H1 (cell line): Measurements from ENCODE around the gene RHOBTB1. TPM values are rescaled to one million over a fixed set of nuclear protein-coding genes. Genes with fewer than 3 reads are reported as not detected.

Source experiments
- CTCF ChIA-PET: fragments of 300-600 bp; sonication (Branson Sonifier 250); formaldehyde crosslinking; loops from one replicate; lab custom pipeline; 2021; ENCODE audit not compliant: partially characterized antibody; lab: Charles Lee
- POLR2A ChIA-PET: fragments of 300-600 bp; sonication (Branson Sonifier 250); formaldehyde crosslinking; loops from one replicate; lab custom pipeline; 2021; ENCODE audit warnings: inconsistent platforms; ENCODE audit not compliant: partially characterized antibody; lab: Charles Lee
- DNase-seq, 2 experiments: peaks; one replicate each; pipeline versions ENCODE4 v3.0.0 to v3.0.0-alpha.2; 2010 to 2022; ENCODE audit warnings: low spot score in 2 of 2, low read depth in 1 of 2, mixed read lengths in 1 of 2
- FAIRE-seq: peaks from 2 replicates; lab custom pipeline; 2011; peaks lifted over from hg19 to GRCh38; lab: Jason Lieb, UNC
- H2AFZ ChIP-seq: 2 replicates; pipeline ENCODE4 v1.8.1; 2012; ENCODE audit warnings: low read length, inconsistent platforms
- H2AK5ac ChIP-seq: 2 replicates; pipeline ENCODE4 v1.6.1; 2013; ENCODE audit warnings: low read depth, low read length
- H2BK120ac ChIP-seq: replicated peaks from 2 replicates; pipeline ENCODE3; 2013; ENCODE audit warnings: low read depth, low read length, inconsistent platforms
- H2BK12ac ChIP-seq: 2 replicates; pipeline ENCODE4 v1.6.1; 2013; ENCODE audit warnings: low read depth, low read length
- H2BK15ac ChIP-seq: 2 replicates; pipeline ENCODE4 v1.6.1; 2013; ENCODE audit warnings: low read length
- H2BK20ac ChIP-seq: 2 replicates; pipeline ENCODE4 v1.6.1; 2013; ENCODE audit warnings: low read length
- H2BK5ac ChIP-seq: 2 replicates; pipeline ENCODE4 v1.6.1; 2013; ENCODE audit warnings: low read depth, low read length
- H3K14ac ChIP-seq: 2 replicates; pipeline ENCODE4 v1.6.1; 2013; ENCODE audit warnings: inconsistent platforms; ENCODE audit not compliant: insufficient read length
- H3K18ac ChIP-seq: 2 replicates; pipeline ENCODE4 v1.6.1; 2013; ENCODE audit warnings: low read length; ENCODE audit errors: extremely low read depth
- H3K23ac ChIP-seq: 2 replicates; pipeline ENCODE4 v1.6.1; 2013; ENCODE audit warnings: inconsistent platforms; ENCODE audit not compliant: insufficient read length
- H3K23me2 ChIP-seq: 2 replicates; pipeline ENCODE4 v1.6.1; 2013; ENCODE audit warnings: low read depth, low read length
- H3K27ac ChIP-seq: 2 replicates; pipeline ENCODE4 v1.6.1; 2011; ENCODE audit warnings: low read depth, low read length, inconsistent platforms
- H3K27me3 ChIP-seq, 4 experiments: replicated peaks in 1 of 4; 1 replicate in 1 of 4; 2 replicates in 3 of 4; pipeline versions ENCODE4 v1.6.1 to v1.8.1; 2011 to 2013; ENCODE audit warnings: low read length in 3 of 4, mild to moderate bottlenecking in 3 of 4, inconsistent platforms in 2 of 4, mixed read lengths in 2 of 4, moderate library complexity in 1 of 4; ENCODE audit not compliant: control insufficient read depth in 3 of 4, insufficient read depth in 3 of 4; ENCODE audit errors: extremely low read depth in 1 of 4
- H3K36me3 ChIP-seq, 4 experiments: 2 replicates each; pipeline versions ENCODE4 v1.6.1 to v1.8.1; 2011 to 2013; ENCODE audit warnings: mild to moderate bottlenecking in 4 of 4, low read length in 3 of 4, moderate library complexity in 2 of 4, control low read depth in 1 of 4, inconsistent platforms in 1 of 4; ENCODE audit not compliant: insufficient read depth in 4 of 4, control insufficient read depth in 2 of 4
- H3K4ac ChIP-seq: replicated peaks from 2 replicates; pipeline ENCODE3; 2013; ENCODE audit warnings: low read length, low read depth, mixed read lengths, inconsistent platforms; ENCODE audit not compliant: insufficient read length
- H3K4me1 ChIP-seq, 4 experiments: replicated peaks in 1 of 4; 1 replicate in 1 of 4; 2 replicates in 3 of 4; pipeline versions ENCODE4 v1.6.1 to v1.8.1; 2011 to 2013; ENCODE audit warnings: low read length in 3 of 4, inconsistent platforms in 2 of 4, mixed read lengths in 1 of 4; ENCODE audit not compliant: insufficient read depth in 4 of 4, control insufficient read depth in 3 of 4
- H3K4me2 ChIP-seq, 2 experiments: 2 replicates each; pipeline versions ENCODE4 v1.6.1 to v1.8.1; 2011 to 2013; ENCODE audit warnings: low read depth in 2 of 2, low read length in 2 of 2, control low read depth in 1 of 2, inconsistent platforms in 1 of 2, mild to moderate bottlenecking in 1 of 2; ENCODE audit not compliant: insufficient read depth in 1 of 2
- H3K4me3 ChIP-seq, 4 experiments: fragments of 200-600, 300-600 bp in 1 of 4; sonication (generic), shearing (Covaris generic), sonication (Bioruptor Twin) in 1 of 4; 2 replicates each; pipeline versions ENCODE4 v1.5.1 to v1.8.1; 2011 to 2016; ENCODE audit warnings: low read length in 4 of 4, low read depth in 3 of 4, control low read depth in 2 of 4, inconsistent platforms in 2 of 4, mild to moderate bottlenecking in 2 of 4, mixed read lengths in 1 of 4, moderate library complexity in 1 of 4; ENCODE audit not compliant: insufficient read depth in 2 of 4; ENCODE audit errors: extremely low read depth in 1 of 4
- H3K56ac ChIP-seq: replicated peaks from 2 replicates; pipeline ENCODE3; 2013; ENCODE audit warnings: low read depth, mild to moderate bottlenecking, mixed read lengths, low read length, inconsistent platforms; ENCODE audit not compliant: insufficient read length
- H3K79me1 ChIP-seq: 2 replicates; pipeline ENCODE4 v1.6.1; 2013; ENCODE audit warnings: low read depth, low read length, control low read depth
- H3K79me2 ChIP-seq, 2 experiments: 2 replicates each; pipeline versions ENCODE4 v1.6.1 to v1.8.1; 2012 to 2013; ENCODE audit warnings: low read length in 2 of 2, mild to moderate bottlenecking in 2 of 2, inconsistent platforms in 1 of 2; ENCODE audit not compliant: insufficient read depth in 2 of 2, control insufficient read depth in 1 of 2
- H3K9ac ChIP-seq, 4 experiments: replicated peaks in 1 of 4; 1 replicate in 1 of 4; 2 replicates in 3 of 4; pipeline versions ENCODE4 v1.6.1 to v1.8.1; 2011 to 2013; ENCODE audit warnings: low read depth in 3 of 4, low read length in 3 of 4, control low read depth in 2 of 4, mild to moderate bottlenecking in 2 of 4, moderate library complexity in 2 of 4, inconsistent platforms in 1 of 4; ENCODE audit errors: extremely low read depth in 1 of 4
- H3K9me3 ChIP-seq, 2 experiments: 2 replicates each; pipeline versions ENCODE4 v1.6.1 to v1.8.1; 2012 to 2013; ENCODE audit warnings: mild to moderate bottlenecking in 2 of 2, moderate library complexity in 2 of 2, control low read depth in 1 of 2, inconsistent platforms in 1 of 2, low read depth in 1 of 2, low read length in 1 of 2, mixed read lengths in 1 of 2; ENCODE audit not compliant: insufficient read depth in 2 of 2
- H4K20me1 ChIP-seq, 2 experiments: replicated peaks in 1 of 2; 2 replicates each; pipeline versions ENCODE3 to v1.8.1; 2011 to 2013; ENCODE audit warnings: inconsistent platforms in 2 of 2, low read length in 2 of 2, mild to moderate bottlenecking in 1 of 2; ENCODE audit not compliant: insufficient read depth in 2 of 2, control insufficient read depth in 1 of 2
- H4K5ac ChIP-seq: 2 replicates; pipeline ENCODE4 v1.6.1; 2013; ENCODE audit warnings: low read length, low read depth, mixed read lengths, inconsistent platforms; ENCODE audit not compliant: insufficient read length
- H4K8ac ChIP-seq: 2 replicates; pipeline ENCODE4 v1.8.0; 2013; ENCODE audit warnings: mild to moderate bottlenecking, moderate library complexity, low read length, inconsistent platforms; ENCODE audit not compliant: insufficient read depth; ENCODE audit errors: extremely low read depth
- H4K91ac ChIP-seq: replicated peaks from 2 replicates; pipeline ENCODE3; 2013; ENCODE audit warnings: low read length, mixed read lengths, inconsistent platforms; ENCODE audit not compliant: insufficient read length
- CTBP2 ChIP-seq: IDR thresholded peaks from 2 replicates; pipeline ENCODE4 v1.7.0; 2011; ENCODE audit warnings: borderline replicate concordance, mild to moderate bottlenecking, moderate library complexity, mixed read lengths, low read length; ENCODE audit not compliant: insufficient read depth, insufficient read length
- EGR1 ChIP-seq: IDR thresholded peaks from 2 replicates; pipeline ENCODE4 v1.6.1; 2011; ENCODE audit warnings: low read depth, low read length, borderline replicate concordance
- KDM1A ChIP-seq: fragments of 200-600, 300-600 bp; sonication (generic); IDR thresholded peaks from 2 replicates; pipeline ENCODE4 v1.7.1; 2016; ENCODE audit warnings: mild to moderate bottlenecking, low read length, borderline replicate concordance
- NANOG ChIP-seq: IDR thresholded peaks from 2 replicates; pipeline ENCODE4 v1.6.1; 2011; ENCODE audit warnings: low read length, low read depth, mild to moderate bottlenecking, inconsistent platforms; ENCODE audit not compliant: insufficient read depth, poor library complexity, severe bottlenecking
- PHF8 ChIP-seq: fragments of 200-600 bp; sonication (generic); conservative IDR thresholded peaks from 2 replicates; pipeline ENCODE4 v1.7.1; 2012; ENCODE audit warnings: low read depth, mild to moderate bottlenecking, inconsistent platforms, low read length, moderate library complexity
- POLR2AphosphoS5 ChIP-seq: IDR thresholded peaks from 2 replicates; pipeline ENCODE4 v1.6.1; 2011; ENCODE audit warnings: low read depth, low read length
- RXRA ChIP-seq: IDR thresholded peaks from 2 replicates; pipeline ENCODE4 v1.6.1; 2011; ENCODE audit warnings: low read depth, mild to moderate bottlenecking, low read length, moderate library complexity; ENCODE audit not compliant: insufficient read depth
- SP2 ChIP-seq: IDR thresholded peaks from 2 replicates; pipeline ENCODE4 v1.6.1; 2012; ENCODE audit warnings: mild to moderate bottlenecking, low read length, inconsistent platforms
- SP4 ChIP-seq: IDR thresholded peaks from 2 replicates; pipeline ENCODE4 v1.6.1; 2012; ENCODE audit warnings: low read length, inconsistent platforms
- TAF7 ChIP-seq: optimal IDR thresholded peaks from 2 replicates; pipeline ENCODE3; 2011; ENCODE audit warnings: low read depth, mild to moderate bottlenecking, inconsistent platforms, low read length, moderate library complexity, borderline replicate concordance
- WGBS, 2 experiments: shearing (Covaris generic) in 1 of 2; methylation state at CpG; one replicate each; pipeline versions ENCODE4 v1.1.6 to v1.1.7; 2013 to 2015; ENCODE audit warnings: low lambda C conversion rate in 2 of 2, mixed read lengths in 2 of 2, inconsistent platforms in 1 of 2, low coverage in 1 of 2, missing lambda C conversion rate in 1 of 2; ENCODE audit not compliant: insufficient replicate concordance in 2 of 2, insufficient coverage in 1 of 2, insufficient read length in 1 of 2; ENCODE audit errors: extremely low coverage in 1 of 2, missing lambda C conversion rate in 1 of 2; 5-methylcytosine and 5-hydroxymethylcytosine counted together
- polyA plus RNA-seq, 7 experiments: library from polyadenylated mRNA; depleted of rRNA in 3 of 7; stranded (reverse) in 5 of 7; unstranded in 2 of 7; fragments of >200 nt in 5 of 7; fragments of 200-250 nt in 2 of 7; gene quantifications; 1 replicate in 5 of 7; 2 replicates in 1 of 7; 4 replicates in 1 of 7; pipeline versions ENCODE4 v1.2.1 to v1.2.3, GENCODE V29; 2011 to 2013; ENCODE audit warnings: missing spikeins in 2 of 7, mixed read lengths in 2 of 7
- total RNA-seq: library from RNA; stranded (reverse); fragmentation: NEBNext Ultra II Directional; extraction: Animal tissue kit (Norgen Biotek cat#: 25700); gene quantifications from 2 replicates; pipeline ENCODE4 v1.2.1, GENCODE V29; 2021

Gene RHOBTB1
- total and polyA plus RNA-seq, 2 of the 8 experiments (the other 6 are each of a cell fraction or from before 2014, with no cell fraction given) = 6.1 to 7.4 TPM

GRCh38 chr10:60990663-60991062 lies 46.7 kb upstream of the RHOBTB1 start:
- FAIRE-seq (no peak), DNase-seq (no peak)
- H3K23ac ChIP-seq = no peak overlapping the region
- POLR2A ChIA-PET = no interaction called here
- H3K56ac ChIP-seq = no peak overlapping the region
- no peak overlapping the region for H3K27ac ChIP-seq
- H4K8ac ChIP-seq = no peak overlapping the region
- H3K79me1 ChIP-seq = no peaks in the 10 kb centered on the region
- H2AK5ac ChIP-seq = no peak overlapping the region
- peaks cover 0 to 3% of the 10 kb centered on the region in 2 experiments; a peak in 1 of 4 replicates for H3K9me3 ChIP-seq
- H3K36me3 ChIP-seq = no peaks in the 10 kb centered on the region
- H3K27me3 ChIP-seq = no peaks in the 10 kb centered on the region
- no peak overlapping the region for H3K14ac ChIP-seq
- H3K4ac ChIP-seq = no peak overlapping the region
- H4K5ac ChIP-seq = no peak overlapping the region
- no peaks in the 10 kb centered on the region for H3K23me2 ChIP-seq
- no peak overlapping the region for H2BK120ac ChIP-seq
- H2BK15ac ChIP-seq = no peak overlapping the region
- CTCF ChIA-PET = no interaction called here
- no peaks in the 10 kb centered on the region for H3K4me1 ChIP-seq
- no peak overlapping the region for H2BK5ac ChIP-seq
- no peaks in the 10 kb centered on the region for H4K20me1 ChIP-seq
- H2BK20ac ChIP-seq = no peak overlapping the region
- no peak overlapping the region for H2BK12ac ChIP-seq
- TF ChIP-seq PHF8 (no peak), SP2 (no peak), CTBP2 (no peak), EGR1 (no peak), KDM1A (no peak), RXRA (no peak), TAF7 (no peak), NANOG (no peak), SP4 (no peak), POLR2AphosphoS5 (no peak)
- no peak overlapping the region for H2AFZ ChIP-seq
- 91% methylated on average over 1 of the region's 1 CpG; no CpG with 5 or more reads in 1 of the 2 experiments for WGBS, 2 experiments
- H3K9ac ChIP-seq = no peak overlapping the region
- H4K91ac ChIP-seq = no peak overlapping the region
- no peaks in the 10 kb centered on the region for H3K79me2 ChIP-seq
- no peak overlapping the region for H3K4me2 ChIP-seq
- no peak overlapping the region for H3K4me3 ChIP-seq
- H3K18ac ChIP-seq = no peak overlapping the region
